ENCODE measurements around the gene ZFP57. TPM values are rescaled to one million over a fixed set of nuclear protein-coding genes. Genes with fewer than 3 reads are reported as not detected.
A peak's percentile ranks its signal among the peaks of the same experiment; 100 is the strongest.

ZFP57 gene
- total and polyA plus RNA-seq, 4 donors: 0.49 to 7.1 TPM; not detected in 2

- intact Hi-C loops (cut with DNase I): loop anchor here (1.0 to 10.0 kb wide), 4 partner anchors 127 to 309 kb away; no protein-coding TSS in a partner anchor
- DNase-seq: no peak
- ATAC-seq (ENCODE audit: low FRiP score): no peak
Measured at GRCh38 chr6:29705389-29706231, 24.7 kb upstream of the ZFP57 start.

GRCh38 chr6:29702519-29703103, 21.7 kb upstream of the ZFP57 start:
- Histone ChIP-seq H3K9me3 (ENCODE audit: control insufficient read depth, low read length) (no peaks in the 10 kb centered on the region), H3K36me3 (ENCODE audit: control insufficient read depth in 1 of 2, insufficient read depth in 2 of 2, low read length in 1 of 2) (no peaks in the 10 kb centered on the region), H3K4me1 (ENCODE audit: control insufficient read depth in 1 of 2, insufficient read depth in 2 of 2, low read length in 2 of 2) (no peaks in the 10 kb centered on the region), H3K4me3 (ENCODE audit: low read length in 2 of 2) (no peak overlapping the region), H3K27ac (ENCODE audit: low read depth in 1 of 2, low read length in 2 of 2) (no peak overlapping the region), H3K27me3 (ENCODE audit: control insufficient read depth in 1 of 2, insufficient read depth in 2 of 2, low read length in 1 of 2) (no peaks in the 10 kb centered on the region)
- 25 to 27% methylated on average over 17 of the region's 17 CpGs for WGBS, 2 donors
- DNase-seq: peak in 1 of 2 donors; percentile 88
- intact Hi-C loops (cut with DNase I): loop anchor here (10.0 kb wide), 2 partner anchors 302 to 312 kb away; no protein-coding TSS in a partner anchor
- peak; percentile 57 for ATAC-seq (ENCODE audit: low FRiP score)

More at GRCh38 chr6:29705389-29706231, 24.7 kb upstream of the ZFP57 start:
- no peaks in the 10 kb centered on the region for H3K36me3 ChIP-seq (ENCODE audit: control insufficient read depth in 1 of 2, insufficient read depth in 2 of 2, low read length in 1 of 2)
- no peaks in the 10 kb centered on the region for H3K4me1 ChIP-seq (ENCODE audit: control insufficient read depth in 1 of 2, insufficient read depth in 2 of 2, low read length in 2 of 2)
- WGBS, 2 donors: 35% methylated on average over 9 to 10 of the region's 10 CpGs
- H3K27me3 ChIP-seq (ENCODE audit: control insufficient read depth in 1 of 2, insufficient read depth in 2 of 2, low read length in 1 of 2): peaks cover 0 to 2% of the 10 kb centered on the region in 2 donors
- H3K27ac ChIP-seq (ENCODE audit: low read depth in 1 of 2, low read length in 2 of 2): no peak overlapping the region
- peaks cover 1% of the 10 kb centered on the region for H3K9me3 ChIP-seq (ENCODE audit: control insufficient read depth, low read length)
- H3K4me3 ChIP-seq (ENCODE audit: low read length in 2 of 2): no peak overlapping the region

GRCh38 chr6:29696147-29697125, 15.5 kb upstream of the ZFP57 start:
- WGBS, 2 donors: 63 to 70% methylated on average over 10 of the region's 10 CpGs
- intact Hi-C loops (cut with DNase I): loop anchor here in 1 of 2 donors (5.0 kb wide), 1 partner anchor 44 kb away; no protein-coding TSS in a partner anchor
- ATAC-seq (ENCODE audit: low FRiP score): no peak

GRCh38 chr6:29694637-29695036, 13.7 kb upstream of the ZFP57 start:
- no peaks in the 10 kb centered on the region for H3K36me3 ChIP-seq (ENCODE audit: control insufficient read depth in 1 of 2, insufficient read depth in 2 of 2, low read length in 1 of 2)
- DNase-seq (no peak), ATAC-seq (ENCODE audit: low FRiP score) (no peak)
- H3K4me3 ChIP-seq (ENCODE audit: low read length in 2 of 2): no peak overlapping the region
- intact Hi-C loops (cut with DNase I): loop anchor here in 1 of 2 donors (5.0 kb wide), 1 partner anchor 42 kb away; no protein-coding TSS in a partner anchor
- 62 to 74% methylated on average over 3 of the region's 3 CpGs for WGBS, 2 donors
- no peaks in the 10 kb centered on the region for H3K9me3 ChIP-seq (ENCODE audit: control insufficient read depth, low read length)
- H3K27me3 ChIP-seq (ENCODE audit: control insufficient read depth in 1 of 2, insufficient read depth in 2 of 2, low read length in 1 of 2): no peaks in the 10 kb centered on the region
- no peak overlapping the region for H3K27ac ChIP-seq (ENCODE audit: low read depth in 1 of 2, low read length in 2 of 2)
- no peaks in the 10 kb centered on the region for H3K4me1 ChIP-seq (ENCODE audit: control insufficient read depth in 1 of 2, insufficient read depth in 2 of 2, low read length in 2 of 2)

More at GRCh38 chr6:29696147-29697125, 15.5 kb upstream of the ZFP57 start:
- Histone ChIP-seq H3K36me3 (ENCODE audit: control insufficient read depth in 1 of 2, insufficient read depth in 2 of 2, low read length in 1 of 2) (no peaks in the 10 kb centered on the region), H3K4me3 (ENCODE audit: low read length in 2 of 2) (no peak overlapping the region), H3K4me1 (ENCODE audit: control insufficient read depth in 1 of 2, insufficient read depth in 2 of 2, low read length in 2 of 2) (no peaks in the 10 kb centered on the region), H3K27me3 (ENCODE audit: control insufficient read depth in 1 of 2, insufficient read depth in 2 of 2, low read length in 1 of 2) (no peaks in the 10 kb centered on the region), H3K9me3 (ENCODE audit: control insufficient read depth, low read length) (no peaks in the 10 kb centered on the region), H3K27ac (ENCODE audit: low read depth in 1 of 2, low read length in 2 of 2) (no peak overlapping the region)
- no peak for DNase-seq

GRCh38 chr6:29685718-29686326, 4.9 kb upstream of the ZFP57 start:
- intact Hi-C loops (cut with DNase I): loop anchor here in 1 of 2 donors (5.0 kb wide), 1 partner anchor 34 kb away; no protein-coding TSS in a partner anchor
- WGBS, 2 donors: 52 to 55% methylated on average over 15 of the region's 15 CpGs

GRCh38 chr6:29681811-29682210, 859 bp upstream of the ZFP57 start:
- H3K9me3 ChIP-seq (ENCODE audit: control insufficient read depth, low read length): no peaks in the 10 kb centered on the region
- H3K36me3 ChIP-seq (ENCODE audit: control insufficient read depth in 1 of 2, insufficient read depth in 2 of 2, low read length in 1 of 2): no peaks in the 10 kb centered on the region
- WGBS, 2 donors: 86 to 90% methylated on average over 8 of the region's 8 CpGs
- ATAC-seq (ENCODE audit: low FRiP score) (no peak), DNase-seq (no peak)
- H3K27me3 ChIP-seq (ENCODE audit: control insufficient read depth in 1 of 2, insufficient read depth in 2 of 2, low read length in 1 of 2): no peaks in the 10 kb centered on the region
- intact Hi-C loops (cut with DNase I): no loop called here
- no peaks in the 10 kb centered on the region for H3K4me1 ChIP-seq (ENCODE audit: control insufficient read depth in 1 of 2, insufficient read depth in 2 of 2, low read length in 2 of 2)
- no peak overlapping the region for H3K4me3 ChIP-seq (ENCODE audit: low read length in 2 of 2)
- H3K27ac ChIP-seq (ENCODE audit: low read depth in 1 of 2, low read length in 2 of 2): no peak overlapping the region

More at GRCh38 chr6:29685718-29686326, 4.9 kb upstream of the ZFP57 start:
- no peak overlapping the region for H3K27ac ChIP-seq (ENCODE audit: low read depth in 1 of 2, low read length in 2 of 2)
- ATAC-seq (ENCODE audit: low FRiP score) (peak; percentile 46), DNase-seq (peak; percentile 51 to 81)
- no peaks in the 10 kb centered on the region for H3K36me3 ChIP-seq (ENCODE audit: control insufficient read depth in 1 of 2, insufficient read depth in 2 of 2, low read length in 1 of 2)
- no peaks in the 10 kb centered on the region for H3K4me1 ChIP-seq (ENCODE audit: control insufficient read depth in 1 of 2, insufficient read depth in 2 of 2, low read length in 2 of 2)
- H3K4me3 ChIP-seq (ENCODE audit: low read length in 2 of 2): no peak overlapping the region
- H3K9me3 ChIP-seq (ENCODE audit: control insufficient read depth, low read length): no peaks in the 10 kb centered on the region
- H3K27me3 ChIP-seq (ENCODE audit: control insufficient read depth in 1 of 2, insufficient read depth in 2 of 2, low read length in 1 of 2): no peaks in the 10 kb centered on the region

GRCh38 chr6:29680416-29680815, 536 bp downstream of the ZFP57 start:
- DNase-seq (no peak), ATAC-seq (ENCODE audit: low FRiP score) (no peak)
- H3K4me3 ChIP-seq (ENCODE audit: low read length in 2 of 2): no peak overlapping the region
- intact Hi-C loops (cut with DNase I): no loop called here
- H3K9me3 ChIP-seq (ENCODE audit: control insufficient read depth, low read length): no peaks in the 10 kb centered on the region
- no peaks in the 10 kb centered on the region for H3K27me3 ChIP-seq (ENCODE audit: control insufficient read depth in 1 of 2, insufficient read depth in 2 of 2, low read length in 1 of 2)
- H3K27ac ChIP-seq (ENCODE audit: low read depth in 1 of 2, low read length in 2 of 2): no peak overlapping the region
- H3K4me1 ChIP-seq (ENCODE audit: control insufficient read depth in 1 of 2, insufficient read depth in 2 of 2, low read length in 2 of 2): no peaks in the 10 kb centered on the region
- no peaks in the 10 kb centered on the region for H3K36me3 ChIP-seq (ENCODE audit: control insufficient read depth in 1 of 2, insufficient read depth in 2 of 2, low read length in 1 of 2)
- 50 to 90% methylated on average over 24 of the region's 24 CpGs for WGBS, 2 donors

GRCh38 chr6:29679962-29680361, 990 bp downstream of the ZFP57 start:
- intact Hi-C loops (cut with DNase I): no loop called here
- 54 to 75% methylated on average over 13 of the region's 13 CpGs for WGBS, 2 donors
- Histone ChIP-seq H3K9me3 (ENCODE audit: control insufficient read depth, low read length) (no peaks in the 10 kb centered on the region), H3K27ac (ENCODE audit: low read depth in 1 of 2, low read length in 2 of 2) (no peak overlapping the region), H3K4me3 (ENCODE audit: low read length in 2 of 2) (no peak overlapping the region), H3K27me3 (ENCODE audit: control insufficient read depth in 1 of 2, insufficient read depth in 2 of 2, low read length in 1 of 2) (no peaks in the 10 kb centered on the region), H3K36me3 (ENCODE audit: control insufficient read depth in 1 of 2, insufficient read depth in 2 of 2, low read length in 1 of 2) (no peaks in the 10 kb centered on the region), H3K4me1 (ENCODE audit: control insufficient read depth in 1 of 2, insufficient read depth in 2 of 2, low read length in 2 of 2) (no peaks in the 10 kb centered on the region)
- DNase-seq (no peak), ATAC-seq (ENCODE audit: low FRiP score) (no peak)

Data from aorta (tissue), 5 donors.